ENCODE results near the gene ACO1.
"Not testable (repeated sequence)": the region's sequence is repeated elsewhere in the genome, so short reads cannot be mapped to it uniquely, and the experiment has no call there.

Gene ACO1

GRCh38 chr9:32350682-32351081, 33.8 kb upstream of the ACO1 start:
- Histone ChIP-seq H3K79me2 (ENCODE audit: insufficient read depth, low read length) (no peaks in the 10 kb centered on the region), H3K27me3 (ENCODE audit: insufficient read depth, low read length, poor library complexity, severe bottlenecking) (no peaks in the 10 kb centered on the region), H4K20me1 (ENCODE audit: insufficient read depth, low read length, poor library complexity, severe bottlenecking) (no peaks in the 10 kb centered on the region), H3K4me1 (ENCODE audit: insufficient read depth, low read length, poor library complexity, severe bottlenecking) (peaks cover 7% of the 10 kb centered on the region), H3K36me3 (ENCODE audit: insufficient read depth, low read length) (no peaks in the 10 kb centered on the region), H3K4me2 (ENCODE audit: low read depth, low read length, poor library complexity, severe bottlenecking) (peak overlapping the region; percentile 74), H3F3A (ENCODE audit: low read depth) (no peaks in the 10 kb centered on the region), H3K9ac (ENCODE audit: low read depth, low read length, poor library complexity, severe bottlenecking) (peak overlapping the region; percentile 59), H3K9me3 (ENCODE audit: insufficient read depth, low read depth, low read length) (no peaks in the 10 kb centered on the region), H2AFZ (ENCODE audit: low read length) (peak overlapping the region; percentile 85; the same call in 1 of the 2 replicates), H3K9me2 (replicated peaks; ENCODE audit: low read depth, low read length) (no peaks in the 10 kb centered on the region), H3K4me3 (ENCODE audit: low read length, poor library complexity, severe bottlenecking) (peak overlapping the region; percentile 72)
- no peak for TF ChIP-seq EZH2phosphoT487 (IDR thresholded peaks at IDR 0.05; ENCODE audit: borderline replicate concordance)
- TF ChIP-seq, protein P1, sequence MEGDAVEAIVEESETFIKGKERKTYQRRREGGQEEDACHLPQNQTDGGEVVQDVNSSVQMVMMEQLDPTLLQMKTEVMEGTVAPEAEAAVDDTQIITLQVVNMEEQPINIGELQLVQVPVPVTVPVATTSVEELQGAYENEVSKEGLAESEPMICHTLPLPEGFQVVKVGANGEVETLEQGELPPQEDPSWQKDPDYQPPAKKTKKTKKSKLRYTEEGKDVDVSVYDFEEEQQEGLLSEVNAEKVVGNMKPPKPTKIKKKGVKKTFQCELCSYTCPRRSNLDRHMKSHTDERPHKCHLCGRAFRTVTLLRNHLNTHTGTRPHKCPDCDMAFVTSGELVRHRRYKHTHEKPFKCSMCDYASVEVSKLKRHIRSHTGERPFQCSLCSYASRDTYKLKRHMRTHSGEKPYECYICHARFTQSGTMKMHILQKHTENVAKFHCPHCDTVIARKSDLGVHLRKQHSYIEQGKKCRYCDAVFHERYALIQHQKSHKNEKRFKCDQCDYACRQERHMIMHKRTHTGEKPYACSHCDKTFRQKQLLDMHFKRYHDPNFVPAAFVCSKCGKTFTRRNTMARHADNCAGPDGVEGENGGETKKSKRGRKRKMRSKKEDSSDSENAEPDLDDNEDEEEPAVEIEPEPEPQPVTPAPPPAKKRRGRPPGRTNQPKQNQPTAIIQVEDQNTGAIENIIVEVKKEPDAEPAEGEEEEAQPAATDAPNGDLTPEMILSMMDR (conservative IDR thresholded peaks at IDR 0.05; ENCODE audit: low read length), result peak; percentile 72

DNA sequence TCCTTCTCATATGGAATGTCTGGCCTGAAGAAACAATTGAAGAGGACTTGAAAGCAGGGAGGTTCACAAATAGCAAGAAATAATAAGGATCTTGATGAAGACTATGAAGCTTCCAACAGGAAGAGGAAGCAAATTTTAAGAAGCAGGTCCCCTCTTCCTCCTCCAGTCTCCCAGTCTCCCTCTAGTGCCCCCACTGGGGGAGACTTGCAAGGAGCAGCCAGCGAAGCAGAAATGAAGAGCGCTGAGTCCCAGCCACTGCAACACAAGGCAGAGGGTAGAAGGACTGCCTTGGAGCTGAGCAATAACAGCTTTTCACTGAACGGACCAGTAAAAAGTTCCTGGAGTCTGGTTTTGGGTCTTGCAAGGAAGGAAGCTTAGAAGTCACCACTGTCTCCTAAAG, 32.6 kb upstream of the ACO1 start:
- TF ChIP-seq, protein P1 (conservative IDR thresholded peaks at IDR 0.05; ENCODE audit: low read length), result peak; percentile 63
- TF ChIP-seq EZH2phosphoT487 (IDR thresholded peaks at IDR 0.05; ENCODE audit: borderline replicate concordance), result no peak
- no peaks in the 10 kb centered on the region for H3K36me3 ChIP-seq (ENCODE audit: insufficient read depth, low read length)
- H2AFZ ChIP-seq (ENCODE audit: low read length), result peak overlapping the region; percentile 85
- H3K79me2 ChIP-seq (ENCODE audit: insufficient read depth, low read length), result no peaks in the 10 kb centered on the region
- H3K9me3 ChIP-seq (ENCODE audit: insufficient read depth, low read depth, low read length), result no peaks in the 10 kb centered on the region
- peak overlapping the region; percentile 59 for H3K9ac ChIP-seq (ENCODE audit: low read depth, low read length, poor library complexity, severe bottlenecking)
- H3K4me2 ChIP-seq (ENCODE audit: low read depth, low read length, poor library complexity, severe bottlenecking), result peak overlapping the region; percentile 74
- H3K9me2 ChIP-seq (replicated peaks; ENCODE audit: low read depth, low read length), result no peaks in the 10 kb centered on the region
- H3F3A ChIP-seq (ENCODE audit: low read depth), result no peaks in the 10 kb centered on the region
- no peaks in the 10 kb centered on the region for H3K27me3 ChIP-seq (ENCODE audit: insufficient read depth, low read length, poor library complexity, severe bottlenecking)
- H3K4me1 ChIP-seq (ENCODE audit: insufficient read depth, low read length, poor library complexity, severe bottlenecking), result peaks cover 7% of the 10 kb centered on the region
- H4K20me1 ChIP-seq (ENCODE audit: insufficient read depth, low read length, poor library complexity, severe bottlenecking), result no peaks in the 10 kb centered on the region
- peak overlapping the region; percentile 72 for H3K4me3 ChIP-seq (ENCODE audit: low read length, poor library complexity, severe bottlenecking)

- H3K9ac ChIP-seq (ENCODE audit: low read depth, low read length, poor library complexity, severe bottlenecking); H3K4me1 ChIP-seq (ENCODE audit: insufficient read depth, low read length, poor library complexity, severe bottlenecking); H3K36me3 ChIP-seq (ENCODE audit: insufficient read depth, low read length); H3K4me3 ChIP-seq (ENCODE audit: low read length, poor library complexity, severe bottlenecking); H3K4me2 ChIP-seq (ENCODE audit: low read depth, low read length, poor library complexity, severe bottlenecking); H3K9me2 ChIP-seq (replicated peaks; ENCODE audit: low read depth, low read length); H4K20me1 ChIP-seq (ENCODE audit: insufficient read depth, low read length, poor library complexity, severe bottlenecking); H3K79me2 ChIP-seq (ENCODE audit: insufficient read depth, low read length); H3F3A ChIP-seq (ENCODE audit: low read depth); H2AFZ ChIP-seq (ENCODE audit: low read length); H3K27me3 ChIP-seq (ENCODE audit: insufficient read depth, low read length, poor library complexity, severe bottlenecking); H3K9me3 ChIP-seq (ENCODE audit: insufficient read depth, low read depth, low read length): not testable (repeated sequence)
These were observed 31.0 kb upstream of the ACO1 start for GRCh38 chr9:32353476-32353875.

GRCh38 chr9:32359452-32359851, 25.0 kb upstream of the ACO1 start:
- Histone ChIP-seq H3K27me3 (ENCODE audit: insufficient read depth, low read length, poor library complexity, severe bottlenecking) (no peaks in the 10 kb centered on the region), H3K36me3 (ENCODE audit: insufficient read depth, low read length) (no peaks in the 10 kb centered on the region), H2AFZ (ENCODE audit: low read length) (no peak overlapping the region), H3K79me2 (ENCODE audit: insufficient read depth, low read length) (no peaks in the 10 kb centered on the region), H3K4me1 (ENCODE audit: insufficient read depth, low read length, poor library complexity, severe bottlenecking) (no peaks in the 10 kb centered on the region), H4K20me1 (ENCODE audit: insufficient read depth, low read length, poor library complexity, severe bottlenecking) (no peaks in the 10 kb centered on the region), H3K9ac (ENCODE audit: low read depth, low read length, poor library complexity, severe bottlenecking) (no peak overlapping the region), H3K9me2 (replicated peaks; ENCODE audit: low read depth, low read length) (no peaks in the 10 kb centered on the region), H3F3A (ENCODE audit: low read depth) (no peaks in the 10 kb centered on the region), H3K4me3 (ENCODE audit: low read length, poor library complexity, severe bottlenecking) (no peak overlapping the region), H3K9me3 (ENCODE audit: insufficient read depth, low read depth, low read length) (no peaks in the 10 kb centered on the region), H3K4me2 (ENCODE audit: low read depth, low read length, poor library complexity, severe bottlenecking) (no peak overlapping the region)
- TF ChIP-seq, protein P1 (conservative IDR thresholded peaks at IDR 0.05; ENCODE audit: low read length), result no peak
- TF ChIP-seq EZH2phosphoT487 (IDR thresholded peaks at IDR 0.05; ENCODE audit: borderline replicate concordance), result no peak

Measured in Loucy (cell line).